Right renal cortex interstitium (tissue), 3 donors: ENCODE measurements around the gene MGMT. TPM values are rescaled to one million over a fixed set of nuclear protein-coding genes. Genes with fewer than 3 reads are reported as not detected.

Experiments used
- DNase-seq, 3 donors: peaks; one replicate each; pipeline ENCODE4 v3.0.0-alpha.2; 2013; ENCODE audit warnings: low read depth in 3 of 3, low spot score in 2 of 3
- polyA plus RNA-seq, 3 donors: library from polyadenylated mRNA; unstranded; fragments of 120-200 nt; gene quantifications; one replicate each; pipeline ENCODE4 v1.2.1, GENCODE V29; 2013; ENCODE audit not compliant: insufficient read length in 3 of 3

MGMT gene
- polyA plus RNA-seq, 3 donors: 15.7 to 21.3 (median 18.3) TPM

GRCh38 chr10:129780901-129781795, 314.1 kb downstream of the MGMT start:
- no peak for DNase-seq

GRCh38 chr10:129784291-129784690, 317.2 kb downstream of the MGMT start:
- DNase-seq: no peak

GRCh38 chr10:129784891-129785290, 317.9 kb downstream of the MGMT start:
- DNase-seq: no peak

- no peak for DNase-seq
These were observed 318.5 kb downstream of the MGMT start for GRCh38 chr10:129785536-129785981.

GRCh38 chr10:129786216-129786615, 319.2 kb downstream of the MGMT start:
- DNase-seq: no peak

- no peak for DNase-seq
These were observed 320.5 kb downstream of the MGMT start for GRCh38 chr10:129787557-129787956.

GRCh38 chr10:129788215-129788614, 321.2 kb downstream of the MGMT start:
- no peak for DNase-seq

GRCh38 chr10:129790715-129791446, 323.8 kb downstream of the MGMT start:
- no peak for DNase-seq

GRCh38 chr10:129792141-129792540, 325.1 kb downstream of the MGMT start:
- no peak for DNase-seq

- no peak for DNase-seq
These were observed 325.8 kb downstream of the MGMT start for GRCh38 chr10:129792864-129793263.

GRCh38 chr10:129793479-129793878, 326.4 kb downstream of the MGMT start:
- DNase-seq: no peak

- DNase-seq: no peak
These were observed 327.0 kb downstream of the MGMT start for GRCh38 chr10:129793996-129794395.

- DNase-seq: no peak
These were observed 329.8 kb downstream of the MGMT start for GRCh38 chr10:129796710-129797420.

- DNase-seq: no peak
These were observed 332.9 kb downstream of the MGMT start for GRCh38 chr10:129799942-129800341.

GRCh38 chr10:129800796-129801340, 333.8 kb downstream of the MGMT start:
- no peak for DNase-seq

- DNase-seq: no peak
These were observed 340.2 kb downstream of the MGMT start for GRCh38 chr10:129807211-129807610.

- DNase-seq: no peak
These were observed 341.3 kb downstream of the MGMT start for GRCh38 chr10:129808092-129808983.

- no peak for DNase-seq
These were observed 342.4 kb downstream of the MGMT start for GRCh38 chr10:129809431-129809830.

- no peak for DNase-seq
These were observed 342.8 kb downstream of the MGMT start for GRCh38 chr10:129809841-129810240.

GRCh38 chr10:129811208-129811607, 344.2 kb downstream of the MGMT start:
- no peak for DNase-seq
